Breast epithelium (tissue), 4 donors: ENCODE data around the gene SORCS3. TPM values are rescaled to one million over a fixed set of nuclear protein-coding genes. Genes with fewer than 3 reads are reported as not detected.

Source experiments
- DNase-seq, 2 donors: peaks; one replicate each; pipeline ENCODE4 v3.0.0-alpha.2; 2019; ENCODE audit warnings: low spot score in 2 of 2
- H3K27ac ChIP-seq, 2 donors: fragments of 200-600 bp; sonication (generic) in 1 of 2; one replicate each; pipeline ENCODE4 v1.5.1; 2016 to 2019; ENCODE audit warnings: mild to moderate bottlenecking in 1 of 2
- H3K27me3 ChIP-seq, 2 donors: fragments of 200-600 bp; sonication (generic) in 1 of 2; one replicate each; pipeline versions ENCODE4 v1.5.1 to v1.6.0; 2017 to 2019; ENCODE audit warnings: control low read depth in 1 of 2, mild to moderate bottlenecking in 1 of 2
- H3K36me3 ChIP-seq: fragments of 200-600 bp; one replicate; pipeline ENCODE4 v1.5.1; 2019
- H3K4me1 ChIP-seq, 2 donors: fragments of 200-600 bp; sonication (generic); one replicate each; pipeline ENCODE4 v1.5.1; 2016 to 2019; ENCODE audit warnings: control low read depth in 1 of 2
- H3K4me3 ChIP-seq, 3 donors: fragments of 200-600 bp; sonication (generic); 1 replicate in 2 of 3; 2 replicates in 1 of 3; pipeline ENCODE4 v1.5.1; 2016 to 2019; ENCODE audit warnings: mild to moderate bottlenecking in 3 of 3, moderate library complexity in 2 of 3
- H3K9me3 ChIP-seq, 2 donors: fragments of 200-600 bp; sonication (generic) in 1 of 2; one replicate each; pipeline ENCODE4 v1.5.1; 2016 to 2019; ENCODE audit warnings: control low read depth in 1 of 2
- CTCF ChIP-seq, 3 donors: fragments of 450-650 bp; IDR thresholded peaks; one replicate each; pipeline ENCODE4 v1.5.1; 2016 to 2017; ENCODE audit warnings: antibody characterized with exemption in 3 of 3, mild to moderate bottlenecking in 3 of 3, moderate library complexity in 3 of 3
- POLR2A ChIP-seq: fragments of 450-650 bp; IDR thresholded peaks from one replicate; pipeline ENCODE4 v1.6.1; 2016; ENCODE audit warnings: antibody characterized with exemption, mild to moderate bottlenecking, moderate library complexity
- POLR2AphosphoS5 ChIP-seq, 3 donors: sonication (generic); formaldehyde crosslinking; IDR thresholded peaks; one replicate each; pipeline ENCODE4 v1.6.1; 2017; ENCODE audit warnings: antibody characterized with exemption in 3 of 3
- intact Hi-C: fragments of 100-400 bp; cut with DNase I; formaldehyde crosslinking; loops from one replicate; pipeline ENCODE4 v1.15.1; 2023; ENCODE audit warnings: low total_unique reads
- total RNA-seq, 3 donors: library from RNA; depleted of rRNA; stranded (reverse); fragments of >200 nt; gene quantifications; one replicate each; pipeline ENCODE4 v1.1.0, GENCODE V29; 2016

SORCS3 gene
- total RNA-seq, 3 donors from 2014 or later, result under 0.01 to 0.16 TPM; not detected in 1

GRCh38 chr10:104802941-104803340, 161.9 kb downstream of the SORCS3 start:
- no peaks in the 10 kb centered on the region for H3K36me3 ChIP-seq
- no peaks in the 10 kb centered on the region for H3K27me3 ChIP-seq
- H3K4me1 ChIP-seq, result no peaks in the 10 kb centered on the region
- intact Hi-C loops, result no loop called here
- no peak overlapping the region for H3K27ac ChIP-seq
- no peak overlapping the region for H3K4me3 ChIP-seq
- no peak for DNase-seq
- H3K9me3 ChIP-seq, result no peaks in the 10 kb centered on the region
- no peak for TF ChIP-seq POLR2A
- TF ChIP-seq CTCF (IDR thresholded peaks at IDR 0.05), result no peak
- no peak for TF ChIP-seq POLR2AphosphoS5 (IDR thresholded peaks at IDR 0.05)

- H3K36me3 ChIP-seq, result no peaks in the 10 kb centered on the region
- TF ChIP-seq CTCF (IDR thresholded peaks at IDR 0.05), result no peak
- no peak for TF ChIP-seq POLR2AphosphoS5 (IDR thresholded peaks at IDR 0.05)
- no peak for TF ChIP-seq POLR2A
- no peak overlapping the region for H3K27ac ChIP-seq
- no peak for DNase-seq
- no peaks in the 10 kb centered on the region for H3K4me1 ChIP-seq
- intact Hi-C loops, result no loop called here
- peaks cover 0 to 7% of the 10 kb centered on the region in 2 donors for H3K9me3 ChIP-seq
- H3K27me3 ChIP-seq, result no peaks in the 10 kb centered on the region
- no peak overlapping the region for H3K4me3 ChIP-seq
Measured at GRCh38 chr10:104804880-104805279, 163.8 kb downstream of the SORCS3 start.

GRCh38 chr10:104806801-104807200, 165.7 kb downstream of the SORCS3 start:
- intact Hi-C loops, result no loop called here
- TF ChIP-seq POLR2AphosphoS5 (IDR thresholded peaks at IDR 0.05) (no peak), POLR2A (no peak), CTCF (IDR thresholded peaks at IDR 0.05) (no peak)

GRCh38 chr10:104807581-104808310, 166.7 kb downstream of the SORCS3 start:
- TF ChIP-seq POLR2AphosphoS5 (IDR thresholded peaks at IDR 0.05), result no peak
- TF ChIP-seq CTCF (IDR thresholded peaks at IDR 0.05), result no peak
- no peak for TF ChIP-seq POLR2A
- Histone ChIP-seq H3K36me3 (no peaks in the 10 kb centered on the region), H3K27ac (no peak overlapping the region), H3K4me1 (no peaks in the 10 kb centered on the region), H3K27me3 (no peaks in the 10 kb centered on the region), H3K4me3 (no peak overlapping the region), H3K9me3 (peaks cover 0 to 7% of the 10 kb centered on the region in 2 donors)
- intact Hi-C loops, result no loop called here
- DNase-seq, result no peak

More at GRCh38 chr10:104806801-104807200, 165.7 kb downstream of the SORCS3 start:
- no peak overlapping the region for H3K27ac ChIP-seq
- no peaks in the 10 kb centered on the region for H3K4me1 ChIP-seq
- H3K36me3 ChIP-seq, result no peaks in the 10 kb centered on the region
- peaks cover 0 to 7% of the 10 kb centered on the region in 2 donors for H3K9me3 ChIP-seq
- H3K4me3 ChIP-seq, result no peak overlapping the region
- no peaks in the 10 kb centered on the region for H3K27me3 ChIP-seq
- DNase-seq, result no peak

- no peaks in the 10 kb centered on the region for H3K27me3 ChIP-seq
- intact Hi-C loops, result no loop called here
- H3K4me3 ChIP-seq, result no peak overlapping the region
- no peak overlapping the region for H3K27ac ChIP-seq
- no peaks in the 10 kb centered on the region for H3K4me1 ChIP-seq
- no peak for DNase-seq
- TF ChIP-seq CTCF (IDR thresholded peaks at IDR 0.05) (no peak), POLR2A (no peak), POLR2AphosphoS5 (IDR thresholded peaks at IDR 0.05) (no peak)
- no peaks in the 10 kb centered on the region for H3K36me3 ChIP-seq
- H3K9me3 ChIP-seq, result peaks cover 0 to 7% of the 10 kb centered on the region in 2 donors
Measured at GRCh38 chr10:104809288-104810090, 168.4 kb downstream of the SORCS3 start.
